HG03571 (cell line): ENCODE measurements around the gene PLA2G4D.

Experiments
- ATAC-seq: cut with Tn5 transposase; IDR thresholded peaks from one replicate; pipeline ENCODE4 v1.9.1; 2021; ENCODE audit not compliant: unreplicated experiment

PLA2G4D gene

GRCh38 chr15:42079401-42079908 lies 14.9 kb downstream of the PLA2G4D start:
- ATAC-seq = no peak

GRCh38 chr15:42078903-42079302 lies 15.5 kb downstream of the PLA2G4D start:
- ATAC-seq = no peak

GRCh38 chr15:42077689-42078088 lies 16.7 kb downstream of the PLA2G4D start:
- ATAC-seq = no peak

GRCh38 chr15:42073418-42073817 lies 20.9 kb downstream of the PLA2G4D start:
- ATAC-seq = no peak

- no peak for ATAC-seq
Measured at GRCh38 chr15:42072141-42072685, 22.1 kb downstream of the PLA2G4D start.

- no peak for ATAC-seq
Measured at GRCh38 chr15:42071717-42072116, 22.6 kb downstream of the PLA2G4D start.

- ATAC-seq = no peak
Measured at GRCh38 chr15:42070976-42071350, 23.4 kb downstream of the PLA2G4D start.

GRCh38 chr15:42070279-42070975 lies 23.9 kb downstream of the PLA2G4D start:
- ATAC-seq = no peak

GRCh38 chr15:42069496-42070278 lies 24.7 kb downstream of the PLA2G4D start:
- no peak for ATAC-seq

GRCh38 chr15:42069025-42069424 lies 25.3 kb downstream of the PLA2G4D start:
- no peak for ATAC-seq

- no peak for ATAC-seq
Measured at GRCh38 chr15:42068601-42069000, 25.8 kb downstream of the PLA2G4D start.

- ATAC-seq = no peak
Measured at GRCh38 chr15:42066764-42067415, 27.5 kb downstream of the PLA2G4D start.

- ATAC-seq = no peak
Measured at GRCh38 chr15:42065468-42065867, 28.9 kb downstream of the PLA2G4D start.

- no peak for ATAC-seq
Measured at GRCh38 chr15:42065033-42065432, 29.3 kb downstream of the PLA2G4D start.

GRCh38 chr15:42064271-42064670 lies 30.1 kb downstream of the PLA2G4D start:
- ATAC-seq = no peak

GRCh38 chr15:42063122-42063848 lies 31.1 kb downstream of the PLA2G4D start:
- ATAC-seq = no peak

GRCh38 chr15:42062284-42062806 lies 32.0 kb downstream of the PLA2G4D start:
- no peak for ATAC-seq

GRCh38 chr15:42060797-42061196 lies 33.6 kb downstream of the PLA2G4D start:
- ATAC-seq = no peak

- ATAC-seq = no peak
Measured at GRCh38 chr15:42060477-42060763, 33.9 kb downstream of the PLA2G4D start.

GRCh38 chr15:42059661-42060476 lies 34.5 kb downstream of the PLA2G4D start:
- ATAC-seq = no peak
